Heart left ventricle (tissue), 13 donors: ENCODE data around the gene KCTD10.
"Not testable (repeated sequence)": the region's sequence is repeated elsewhere in the genome, so short reads cannot be mapped to it uniquely, and the experiment has no call there.

Experiments used
- POLR2A ChIP-seq, 2 donors: fragments of 450-650 bp; IDR thresholded peaks; one replicate each; pipeline ENCODE4 v1.6.1; 2017; ENCODE audit warnings: antibody characterized with exemption in 2 of 2, mild to moderate bottlenecking in 2 of 2, moderate library complexity in 2 of 2
- TF ChIP-seq, protein P1 (sequence below), 12 donors: fragments of 200-600 bp; sonication (generic) in 4 of 12; IDR thresholded peaks; one replicate each; pipeline versions ENCODE4 v1.5.0 to v1.8.0; 2018 to 2022; ENCODE audit warnings: antibody characterized with exemption in 12 of 12, mild to moderate bottlenecking in 5 of 12
- donor health status: ischemic (EF 13 %, LVEDD 7.1; RV severe dilation, severe dysfunction).
- donor health status: DM: no; HTN: yes; CAD: no.
- donor health status: DM: no; HTN: no; CAD: no.
- donor health status: ischemic (EF 25% LVEDD 6.9; RV normal size, moderate dysfunction).
- donor health status: ischemic (EF 25% LVEDD 5.7; RV mildly dilated, moderate dysfunction).
- donor health status: ischemic (EF 35%, LVEDD 5.7; RV mildly dilated, moderate dysfunction).
- donor health status: nonischemic (EF 11% LVEDD 7.7; RV severe dilation, severe dysfunction).
- donor health status: DM: yes; HTN: yes; CAD: no.
- donor health status: PGD.
- donor health status: ischemic (EF 29% LVEDD 5.4; RV normal size, mild dysfunction).
- donor health status: nonischemic (EF 23%, LVEDD 6.1; RV moderate dilation, normal function).

- TF ChIP-seq, protein P1, sequence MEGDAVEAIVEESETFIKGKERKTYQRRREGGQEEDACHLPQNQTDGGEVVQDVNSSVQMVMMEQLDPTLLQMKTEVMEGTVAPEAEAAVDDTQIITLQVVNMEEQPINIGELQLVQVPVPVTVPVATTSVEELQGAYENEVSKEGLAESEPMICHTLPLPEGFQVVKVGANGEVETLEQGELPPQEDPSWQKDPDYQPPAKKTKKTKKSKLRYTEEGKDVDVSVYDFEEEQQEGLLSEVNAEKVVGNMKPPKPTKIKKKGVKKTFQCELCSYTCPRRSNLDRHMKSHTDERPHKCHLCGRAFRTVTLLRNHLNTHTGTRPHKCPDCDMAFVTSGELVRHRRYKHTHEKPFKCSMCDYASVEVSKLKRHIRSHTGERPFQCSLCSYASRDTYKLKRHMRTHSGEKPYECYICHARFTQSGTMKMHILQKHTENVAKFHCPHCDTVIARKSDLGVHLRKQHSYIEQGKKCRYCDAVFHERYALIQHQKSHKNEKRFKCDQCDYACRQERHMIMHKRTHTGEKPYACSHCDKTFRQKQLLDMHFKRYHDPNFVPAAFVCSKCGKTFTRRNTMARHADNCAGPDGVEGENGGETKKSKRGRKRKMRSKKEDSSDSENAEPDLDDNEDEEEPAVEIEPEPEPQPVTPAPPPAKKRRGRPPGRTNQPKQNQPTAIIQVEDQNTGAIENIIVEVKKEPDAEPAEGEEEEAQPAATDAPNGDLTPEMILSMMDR (IDR thresholded peaks at IDR 0.05): not testable (repeated sequence)
- TF ChIP-seq POLR2A (IDR thresholded peaks at IDR 0.05): not testable (repeated sequence)
Observed at GRCh38 chr12:109404841-109405240, 72.3 kb downstream of the KCTD10 start.
